ENCODE measurements around the gene PHF3. TPM values are rescaled to one million over a fixed set of nuclear protein-coding genes. Genes with fewer than 3 reads are reported as not detected.

Gene PHF3
- 25.5 and 35.1 TPM in 2 replicates for total RNA-seq (2014; rRNA removed; shearing (Covaris generic))

DNA sequence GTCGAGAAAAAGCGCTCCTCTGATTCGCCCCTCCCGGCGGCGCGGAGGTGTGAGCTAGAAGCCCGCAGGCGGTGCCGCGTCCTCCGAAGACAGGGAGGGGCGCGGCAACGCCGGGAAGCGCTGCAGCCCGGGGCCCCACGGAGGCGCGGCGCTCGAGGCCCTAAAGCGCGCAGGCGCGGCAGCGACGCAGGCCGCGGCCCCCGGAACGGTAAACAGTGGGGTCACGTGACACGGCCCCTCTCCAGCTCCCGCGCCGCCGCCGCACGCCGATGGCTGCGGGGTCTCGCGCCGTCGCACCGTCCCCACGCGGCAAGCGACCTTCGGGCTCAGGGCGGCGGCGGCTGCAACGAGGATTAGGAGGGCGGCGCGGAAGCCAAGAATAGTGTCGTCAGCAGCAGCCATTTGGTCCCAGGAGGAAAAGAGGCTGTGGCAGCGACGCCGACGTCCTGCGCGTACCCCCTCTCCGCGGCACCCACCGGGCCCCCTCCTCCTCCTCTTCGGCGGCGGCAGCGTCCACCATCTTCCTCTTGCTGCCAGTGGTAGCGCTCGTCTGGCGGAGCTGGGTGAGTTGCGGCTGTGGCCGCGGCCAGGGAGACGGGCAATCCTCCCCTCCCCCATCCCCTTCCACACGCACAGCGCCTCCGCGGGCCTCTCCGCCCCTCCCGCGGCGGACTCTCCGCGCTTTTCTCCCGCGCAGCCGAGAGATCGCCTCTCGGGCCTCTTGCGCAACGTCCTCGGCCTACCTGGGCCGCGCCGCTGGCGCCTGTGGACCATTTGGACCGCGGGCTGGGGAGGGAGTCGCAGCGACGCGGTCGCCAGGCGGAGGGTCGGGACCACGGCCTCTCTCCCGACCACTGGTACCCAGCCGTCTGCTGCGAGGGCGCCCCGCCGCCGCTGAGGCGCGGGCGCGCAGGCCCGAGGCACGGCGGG, at the start of gene PHF3:
TSS of gene PHF3 (plus strand) at position 215 of the 930 bp plus-strand sequence. CDS start 10,750 bp downstream, outside the sequence.
- DNase-seq (ENCODE audit: low spot score) = peak; percentile 93

DNA sequence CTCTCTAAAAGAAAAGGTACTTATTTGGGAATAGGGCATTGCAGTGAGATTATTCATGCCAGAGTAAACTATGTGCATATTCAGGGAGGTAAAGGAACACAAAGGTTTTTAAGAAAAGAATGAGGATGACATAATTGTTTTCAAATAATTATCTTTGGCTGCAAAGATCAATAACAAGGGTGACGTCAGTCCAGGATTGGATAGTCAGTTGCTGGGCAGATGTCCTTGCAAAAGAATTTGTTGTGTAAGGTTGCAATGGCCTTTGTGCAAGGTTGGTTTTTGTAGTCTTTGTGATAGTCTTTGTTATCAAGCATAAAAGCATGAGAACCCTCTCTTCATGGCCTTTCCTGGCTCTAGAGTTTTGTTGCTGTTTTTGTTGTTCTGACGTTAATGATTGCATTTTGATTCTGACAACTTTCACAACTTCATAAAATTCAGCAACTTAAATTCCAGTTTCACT, 45.6 kb upstream of the PHF3 start:
- no peak for DNase-seq (ENCODE audit: low spot score)

- no peak for DNase-seq (ENCODE audit: low spot score)
Observed at GRCh38 chr6:63592886-63593285, 42.7 kb upstream of the PHF3 start.

GRCh38 chr6:63597141-63598048, 38.2 kb upstream of the PHF3 start:
- DNase-seq (ENCODE audit: low spot score) = no peak

- DNase-seq (ENCODE audit: low spot score) = peak; percentile 72
Observed at GRCh38 chr6:63598049-63599036, 37.3 kb upstream of the PHF3 start.

GRCh38 chr6:63599243-63599642, 36.4 kb upstream of the PHF3 start:
- DNase-seq (ENCODE audit: low spot score) = no peak

DNA sequence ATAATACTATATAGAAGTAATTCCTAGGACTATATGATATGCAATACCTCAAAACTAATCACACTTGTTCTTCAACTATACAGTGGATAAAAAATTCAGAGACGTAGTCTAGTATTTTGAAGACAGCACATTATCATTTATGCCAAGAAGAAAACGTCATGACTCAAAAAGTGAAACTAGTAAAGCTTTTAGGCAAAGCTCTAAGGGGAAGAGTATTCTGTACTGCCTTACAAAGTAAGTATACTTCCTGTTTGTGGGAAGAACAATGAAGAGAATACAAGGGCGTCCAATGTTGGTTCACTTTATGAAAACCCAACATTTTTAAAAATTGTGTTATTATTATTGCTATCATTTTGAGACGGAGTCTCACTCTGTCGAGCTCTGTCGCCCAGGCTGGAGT, 35.5 kb upstream of the PHF3 start:
- no peak for DNase-seq (ENCODE audit: low spot score)

DNA sequence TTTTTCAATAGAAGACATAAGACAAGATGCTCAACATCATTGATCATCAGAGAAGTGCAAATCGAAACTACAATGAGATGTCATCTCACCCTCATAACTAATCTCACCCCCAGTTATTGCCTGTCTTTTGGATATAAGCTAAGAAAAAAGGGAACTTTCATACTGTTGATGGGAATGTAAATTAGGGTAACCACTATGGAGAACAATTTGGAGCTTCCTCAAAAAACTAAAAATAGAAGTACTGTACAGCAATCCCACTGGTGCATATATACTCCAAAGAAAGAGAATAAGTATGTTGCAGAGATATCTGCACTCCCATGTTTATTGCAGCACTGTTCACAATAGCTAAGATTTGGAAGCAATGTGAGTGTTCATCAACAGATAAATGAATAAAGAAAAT, 26.4 kb upstream of the PHF3 start:
- no peak for DNase-seq (ENCODE audit: low spot score)

DNA sequence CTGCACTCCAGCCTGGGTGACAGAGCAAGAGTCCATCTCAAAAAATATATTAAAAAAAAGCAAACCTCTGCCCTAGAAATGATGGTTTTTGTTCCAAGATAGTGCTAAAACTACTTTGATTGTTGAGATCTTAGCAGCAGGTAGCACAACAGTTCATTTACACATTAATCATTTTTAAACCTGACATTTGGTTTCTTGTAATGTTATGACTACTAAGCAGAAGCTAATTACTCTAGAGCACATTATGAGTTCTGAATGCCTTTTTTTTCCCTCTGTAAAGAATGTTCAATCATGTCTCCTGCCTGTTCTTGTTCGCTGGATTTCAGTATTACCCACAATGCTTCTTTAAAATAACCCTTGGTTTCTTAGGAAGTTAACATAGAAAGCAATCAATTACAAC, 24.7 kb upstream of the PHF3 start:
- DNase-seq (ENCODE audit: low spot score) = no peak

GRCh38 chr6:63611560-63611959, 24.0 kb upstream of the PHF3 start:
- no peak for DNase-seq (ENCODE audit: low spot score)

GRCh38 chr6:63615590-63615989, 20.0 kb upstream of the PHF3 start:
- no peak for DNase-seq (ENCODE audit: low spot score)

- no peak for DNase-seq (ENCODE audit: low spot score)
Observed at GRCh38 chr6:63624091-63624490, 11.5 kb upstream of the PHF3 start.

GRCh38 chr6:63630466-63630865, 5.1 kb upstream of the PHF3 start:
- DNase-seq (ENCODE audit: low spot score) = no peak

DNA sequence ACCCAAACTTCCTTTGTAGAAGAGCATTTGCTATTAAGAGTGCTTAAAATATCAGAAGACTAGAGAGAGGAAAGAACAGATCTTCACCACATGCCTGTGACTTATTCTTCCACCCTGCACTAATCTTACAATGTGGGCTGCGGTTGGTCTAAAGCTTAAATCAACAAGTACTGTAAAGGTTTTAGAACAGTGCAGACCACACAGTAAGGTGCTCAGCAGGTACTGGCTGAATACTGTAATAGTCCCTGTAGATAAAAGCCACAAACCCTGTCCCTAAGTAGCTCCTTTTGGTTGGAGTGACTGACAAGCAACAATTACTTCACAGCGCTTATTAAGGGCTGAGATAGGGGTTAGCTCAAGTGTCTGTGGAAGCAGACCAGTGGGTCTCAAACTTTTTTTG, 972 bp upstream of the PHF3 start:
- DNase-seq (ENCODE audit: low spot score) = no peak

- DNase-seq (ENCODE audit: low spot score) = no peak
Observed at GRCh38 chr6:63635215-63635587, 401 bp upstream of the PHF3 start.

DNA sequence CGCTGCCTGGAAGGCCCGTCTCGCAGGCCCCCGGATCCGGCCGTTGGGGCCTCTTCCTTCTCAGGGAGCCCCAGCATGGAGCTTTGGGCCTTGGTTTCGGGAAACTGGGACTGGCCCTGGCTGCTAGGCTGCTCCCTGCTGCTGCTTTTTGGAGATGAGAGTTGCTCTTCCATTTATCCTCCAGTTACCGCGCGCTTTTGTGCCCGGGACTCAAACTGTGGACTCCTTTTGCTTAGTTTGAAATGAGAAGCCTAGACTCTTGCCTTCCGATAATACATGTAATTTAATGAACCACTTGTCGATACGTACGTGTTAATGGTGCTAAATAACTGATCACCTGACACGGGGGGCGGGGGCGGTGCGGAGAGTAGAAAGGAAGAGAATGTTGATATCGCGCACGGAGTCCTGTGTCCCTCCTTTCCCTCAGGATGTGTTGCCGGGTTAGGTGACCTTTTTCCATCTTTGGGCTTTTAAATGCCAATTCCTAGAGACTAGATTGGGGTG, 968 bp downstream of the PHF3 start:
- DNase-seq (ENCODE audit: low spot score) = peak; percentile 46

DNA sequence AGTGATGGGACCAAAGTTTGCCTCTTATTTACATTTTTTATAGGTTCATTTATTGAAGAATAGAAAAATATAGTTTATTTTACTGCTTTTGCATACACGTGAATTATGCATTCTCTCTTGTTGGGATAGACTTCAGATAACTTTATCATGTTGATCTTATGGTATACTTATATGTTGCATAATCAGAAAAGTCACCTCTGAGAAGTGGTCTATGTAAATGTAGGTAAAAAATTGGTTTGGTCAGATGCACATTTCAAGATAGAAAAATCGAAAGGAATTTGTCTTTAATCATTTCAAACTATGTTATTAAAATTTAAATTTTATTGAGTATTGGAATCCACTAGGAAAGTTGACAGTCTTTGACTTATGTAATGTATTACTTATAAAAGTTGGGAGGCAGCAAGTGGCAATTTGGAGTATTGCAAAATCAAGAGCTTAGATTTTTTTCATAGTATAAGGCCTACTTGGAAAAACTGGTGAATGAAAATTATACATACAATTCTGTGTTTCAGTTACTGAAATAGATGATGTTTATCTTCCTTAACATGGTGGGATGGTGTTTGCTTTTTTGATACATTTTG, 2.4 kb downstream of the PHF3 start:
- DNase-seq (ENCODE audit: low spot score) = no peak

DNA sequence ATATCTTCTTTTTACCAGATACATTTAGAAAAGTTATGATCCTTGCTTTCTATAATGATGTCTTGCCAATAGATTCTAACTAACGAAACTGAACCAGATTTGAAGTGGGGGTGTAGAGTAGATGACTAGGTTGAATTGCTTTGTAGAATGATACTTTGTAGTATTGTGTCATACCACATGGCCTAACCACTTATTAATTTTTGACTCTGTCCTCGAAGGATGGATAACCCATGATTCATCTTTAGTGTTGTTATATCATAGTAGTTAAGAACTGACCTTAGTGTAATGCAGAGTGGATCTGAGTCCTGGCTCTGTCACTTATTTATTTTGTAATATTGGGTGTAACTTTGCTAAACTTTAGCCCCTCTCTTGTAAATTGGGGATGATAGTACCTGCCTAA, 4.5 kb downstream of the PHF3 start:
- no peak for DNase-seq (ENCODE audit: low spot score)

GRCh38 chr6:63643862-63644261, 8.3 kb downstream of the PHF3 start:
- no peak for DNase-seq (ENCODE audit: low spot score)

- no peak for DNase-seq (ENCODE audit: low spot score)
Observed at GRCh38 chr6:63644668-63645326, 9.2 kb downstream of the PHF3 start.

All from H4 (cell line).